Glomerular visceral epithelial cell (primary cell): ENCODE results near the gene CETN1.

ENCODE experiments used
- DNase-seq: peaks from one replicate; pipeline ENCODE4 v3.0.0-alpha.2; 2016; ENCODE audit errors: extremely low spot score

Gene CETN1

DNA sequence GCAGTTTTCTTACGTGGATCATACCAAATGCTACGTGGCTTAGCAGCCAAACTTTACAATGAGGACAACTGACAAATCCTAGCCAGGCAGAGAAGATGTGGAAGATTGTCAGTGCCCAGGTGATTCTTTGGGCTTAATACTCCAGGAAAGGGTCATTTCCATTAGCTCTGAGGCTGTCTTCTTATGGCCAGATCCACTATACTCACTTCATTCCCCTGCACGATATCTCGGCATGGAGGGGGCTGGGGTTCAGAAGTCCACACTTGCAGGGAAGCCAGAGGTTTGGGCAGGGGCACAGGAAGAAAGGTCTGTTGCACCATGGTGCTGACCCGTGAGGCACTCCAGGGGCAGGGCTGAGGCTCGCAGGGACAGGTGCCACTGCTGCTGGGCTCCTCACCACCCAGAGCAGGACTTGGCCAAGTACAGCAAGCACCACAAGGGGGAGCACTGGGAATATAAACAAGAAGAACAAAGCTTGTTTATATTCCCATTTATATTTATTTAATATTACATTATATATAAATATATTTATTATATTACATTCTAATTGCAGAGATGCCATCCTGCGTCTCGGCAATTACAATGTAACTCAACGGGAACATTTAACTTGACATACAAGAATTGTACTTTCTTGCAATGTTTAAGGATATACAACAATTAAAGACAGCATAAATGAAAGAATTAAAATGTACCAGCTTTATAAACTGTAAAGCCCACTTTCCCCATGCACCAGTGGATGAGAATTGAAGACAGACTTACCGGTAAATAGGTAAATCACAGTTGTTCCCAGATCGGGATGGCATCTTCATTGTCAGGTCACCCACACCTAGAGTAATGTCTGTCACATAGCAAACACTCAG lies 43.8 kb downstream of the CETN1 start:
- DNase-seq = peak; percentile 72

DNA sequence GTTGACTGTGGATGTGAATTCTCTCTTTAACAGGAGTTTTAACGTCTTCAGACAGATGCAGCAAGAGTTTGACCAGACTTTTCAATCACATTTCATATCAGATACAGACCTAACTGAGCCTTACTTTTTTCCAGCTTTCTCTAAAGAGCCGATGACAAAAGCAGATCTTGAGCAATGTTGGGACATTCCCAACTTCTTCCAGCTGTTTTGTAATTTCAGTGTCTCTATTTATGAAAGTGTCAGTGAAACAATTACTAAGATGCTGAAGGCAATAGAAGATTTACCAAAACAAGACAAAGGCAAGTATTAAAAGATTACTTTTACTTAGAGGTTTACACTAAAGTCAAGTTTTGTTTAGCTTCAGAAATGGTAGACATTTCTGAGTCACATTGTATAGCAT lies 47.1 kb downstream of the CETN1 start:
- no peak for DNase-seq

DNA sequence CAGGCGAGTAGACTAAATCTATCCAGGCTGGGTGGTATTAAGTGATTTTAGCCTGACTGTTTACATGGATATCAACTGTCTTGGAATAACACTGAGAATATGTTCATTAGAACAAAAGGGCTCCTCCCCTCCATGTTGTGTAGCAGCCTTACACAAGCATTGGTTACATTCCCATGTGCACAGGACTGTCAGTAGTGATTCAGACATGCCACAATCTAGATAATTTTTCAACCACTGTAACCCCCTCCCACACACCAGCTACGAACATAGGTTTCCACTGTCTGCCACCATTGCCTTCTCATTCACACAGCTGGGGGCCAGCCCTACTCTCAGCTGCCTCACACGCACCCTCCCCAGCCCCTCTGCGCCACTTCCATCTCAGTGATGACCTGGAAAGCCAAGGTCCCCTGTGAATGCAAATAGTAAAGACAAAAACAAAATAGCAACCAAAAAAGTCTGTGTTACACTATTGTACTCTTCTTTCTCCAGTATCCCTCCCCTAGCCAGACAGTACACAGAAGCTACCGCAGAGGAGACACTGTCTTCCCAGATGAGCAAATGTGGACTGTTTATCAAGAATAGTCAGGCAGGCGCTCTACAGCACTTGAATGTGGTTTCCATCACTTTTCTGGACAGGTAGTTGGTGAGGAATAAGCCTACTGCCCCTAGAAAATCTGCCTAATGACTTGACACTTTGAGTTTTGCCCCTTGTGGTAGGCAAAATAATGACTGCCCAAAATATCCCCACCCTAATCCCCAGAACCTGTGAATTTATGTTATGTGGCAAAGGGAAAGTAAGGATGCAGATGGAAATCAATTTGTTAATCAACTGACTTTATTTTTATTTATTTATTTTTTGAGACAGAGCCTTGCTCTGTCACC lies 49.3 kb downstream of the CETN1 start:
- no peak for DNase-seq

DNA sequence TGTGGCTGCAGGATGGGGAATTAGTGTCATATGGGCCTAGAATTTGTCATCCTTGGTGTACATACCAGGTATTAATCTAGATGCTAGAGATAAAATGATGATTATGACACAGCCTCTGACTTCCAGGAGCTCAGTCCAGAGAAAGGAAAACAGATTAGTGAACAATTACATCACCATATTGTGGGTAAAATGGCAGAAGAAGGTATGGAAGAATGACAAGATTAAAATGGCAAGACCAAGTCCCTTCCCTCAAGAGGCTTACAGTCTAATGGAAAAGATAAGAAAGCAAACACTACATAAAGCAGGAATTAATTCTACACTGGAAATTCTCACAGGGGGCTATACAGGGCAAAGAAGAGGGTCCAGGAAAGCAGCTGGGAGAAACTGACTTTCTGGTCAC lies 51.4 kb downstream of the CETN1 start:
- DNase-seq = no peak
